SK-N-SH treated with all-trans-retinoic acid at 6 μM for 48 hours (cell line): ENCODE data around the gene RPS6KA4.
A peak's percentile ranks its signal among the peaks of the same experiment; 100 is the strongest.

Experiments used
- ATAC-seq: fragments of 200-7000 bp; cut with Tn5 transposase; 3 replicates; pipeline ENCODE4 v1.9.1; 2020; ENCODE audit warnings: mild to moderate bottlenecking, moderate library complexity
- ARNTL ChIP-seq: fragments of 450-650 bp; formaldehyde crosslinking; IDR thresholded peaks from 2 replicates; pipeline ENCODE4 v1.5.0; 2020; ENCODE audit warnings: low read depth, mild to moderate bottlenecking, moderate library complexity, borderline replicate concordance
- BACH2 ChIP-seq: fragments of 250-450 bp; sonication (Bioruptor Pico); IDR thresholded peaks from 2 replicates; pipeline ENCODE4 v1.9.0; 2021; ENCODE audit warnings: mild to moderate bottlenecking, borderline replicate concordance
- CSDC2 ChIP-seq: fragments of 250-450 bp; sonication (Bioruptor Pico); IDR thresholded peaks from 2 replicates; pipeline ENCODE4 v1.5.0; 2020; ENCODE audit warnings: mild to moderate bottlenecking, moderate library complexity
- GLIS3 ChIP-seq: fragments of 250-450 bp; sonication (Bioruptor Pico); IDR thresholded peaks from 2 replicates; pipeline ENCODE4 v1.5.0; 2020; ENCODE audit warnings: mild to moderate bottlenecking, moderate library complexity
- OSR1 ChIP-seq: fragments of 250-450 bp; sonication (Bioruptor Pico); IDR thresholded peaks from 2 replicates; pipeline ENCODE4 v1.8.0; 2022; ENCODE audit warnings: moderate library complexity, mild to moderate bottlenecking, inconsistent platforms
- SNAI2 ChIP-seq: fragments of 250-450 bp; sonication (Bioruptor Pico); IDR thresholded peaks from 2 replicates; pipeline ENCODE4 v1.5.0; 2020; ENCODE audit warnings: mild to moderate bottlenecking, moderate library complexity
- TCF4 ChIP-seq: fragments of 250-450 bp; sonication (Bioruptor Pico); IDR thresholded peaks from 2 replicates; pipeline ENCODE4 v1.8.0; 2021; ENCODE audit warnings: mild to moderate bottlenecking, moderate library complexity, borderline replicate concordance
- TOX ChIP-seq: fragments of 250-450 bp; sonication (Bioruptor Pico); IDR thresholded peaks from 2 replicates; pipeline ENCODE4 v1.8.0; 2021; ENCODE audit warnings: mild to moderate bottlenecking, moderate library complexity, borderline replicate concordance
- ZC3H10 ChIP-seq: fragments of 250-450 bp; sonication (Bioruptor Pico); IDR thresholded peaks from 2 replicates; pipeline ENCODE4 v1.5.1; 2021; ENCODE audit warnings: mild to moderate bottlenecking, moderate library complexity
- ZFP3 ChIP-seq: fragments of 250-450 bp; sonication (Bioruptor Pico); IDR thresholded peaks from 2 replicates; pipeline ENCODE4 v1.5.0; 2020; ENCODE audit warnings: mild to moderate bottlenecking, moderate library complexity
- ZFP30 ChIP-seq: fragments of 450-650 bp; formaldehyde crosslinking; IDR thresholded peaks from 2 replicates; pipeline ENCODE4 v1.5.0; 2022; ENCODE audit warnings: mild to moderate bottlenecking, moderate library complexity
- ZNF565 ChIP-seq: fragments of 450-650 bp; formaldehyde crosslinking; conservative IDR thresholded peaks from 2 replicates; pipeline ENCODE4 v1.5.0; 2020; ENCODE audit warnings: low read depth, mild to moderate bottlenecking, moderate library complexity
- ZNF70 ChIP-seq: fragments of 450-650 bp; formaldehyde crosslinking; IDR thresholded peaks from 2 replicates; pipeline ENCODE4 v1.5.0; 2020; ENCODE audit warnings: mild to moderate bottlenecking, moderate library complexity
- TF ChIP-seq, protein P1 (sequence below): fragments of 250-450 bp; sonication (Bioruptor Pico); IDR thresholded peaks from 2 replicates; pipeline ENCODE4 v1.8.0; 2020; ENCODE audit warnings: mild to moderate bottlenecking, moderate library complexity, borderline replicate concordance
- TF ChIP-seq, protein P2 (sequence below): fragments of 250-450 bp; sonication (Bioruptor Pico); IDR thresholded peaks from 2 replicates; pipeline ENCODE4 v1.5.1; 2021; ENCODE audit warnings: mild to moderate bottlenecking, moderate library complexity
- TF ChIP-seq, protein P3 (sequence below): fragments of 250-450 bp; sonication (Bioruptor Pico); IDR thresholded peaks from 2 replicates; pipeline ENCODE4 v1.8.0; 2021; ENCODE audit warnings: low read depth, mild to moderate bottlenecking, moderate library complexity, borderline replicate concordance
- TF ChIP-seq, protein P4 (sequence below): fragments of 250-450 bp; sonication (Bioruptor Pico); IDR thresholded peaks from 2 replicates; pipeline ENCODE4 v1.5.1; 2020; ENCODE audit warnings: low read depth, mild to moderate bottlenecking, moderate library complexity

Gene RPS6KA4

DNA sequence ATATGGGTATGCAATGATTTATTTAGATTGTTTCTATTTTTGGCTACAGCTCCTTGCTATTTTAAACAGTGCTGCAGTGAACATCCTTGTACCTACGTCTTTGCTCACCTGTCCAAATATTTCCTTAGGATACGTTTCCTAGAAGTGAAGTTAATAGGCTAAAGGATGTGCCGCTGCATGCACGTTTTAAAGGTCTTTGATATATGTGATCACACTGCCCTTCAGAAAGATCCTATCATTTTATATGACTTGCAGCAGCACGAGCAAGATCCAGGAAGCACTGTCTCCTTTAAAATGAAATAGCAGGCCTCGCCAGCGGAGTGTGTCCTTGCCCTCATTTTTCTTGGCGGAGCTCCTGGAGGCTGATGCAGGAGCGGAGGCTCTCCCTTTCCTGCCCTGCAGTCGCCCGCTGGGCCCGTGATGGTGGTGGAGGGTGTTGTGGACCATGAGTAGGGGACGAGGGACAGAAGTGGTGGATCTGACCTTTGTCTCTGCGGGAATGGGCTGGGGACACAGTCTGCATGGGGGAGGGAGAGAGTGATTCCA lies 19.4 kb downstream of the RPS6KA4 start:
- TF ChIP-seq ARNTL (CRISPR knock-in tag) (no peak), ZNF70 (CRISPR knock-in tag) (no peak), ZC3H10 (CRISPR knock-in tag) (no peak), ZFP30 (CRISPR knock-in tag) (no peak), CSDC2 (CRISPR knock-in tag) (no peak), ZNF565 (CRISPR knock-in tag) (no peak)
- TF ChIP-seq, protein P1, sequence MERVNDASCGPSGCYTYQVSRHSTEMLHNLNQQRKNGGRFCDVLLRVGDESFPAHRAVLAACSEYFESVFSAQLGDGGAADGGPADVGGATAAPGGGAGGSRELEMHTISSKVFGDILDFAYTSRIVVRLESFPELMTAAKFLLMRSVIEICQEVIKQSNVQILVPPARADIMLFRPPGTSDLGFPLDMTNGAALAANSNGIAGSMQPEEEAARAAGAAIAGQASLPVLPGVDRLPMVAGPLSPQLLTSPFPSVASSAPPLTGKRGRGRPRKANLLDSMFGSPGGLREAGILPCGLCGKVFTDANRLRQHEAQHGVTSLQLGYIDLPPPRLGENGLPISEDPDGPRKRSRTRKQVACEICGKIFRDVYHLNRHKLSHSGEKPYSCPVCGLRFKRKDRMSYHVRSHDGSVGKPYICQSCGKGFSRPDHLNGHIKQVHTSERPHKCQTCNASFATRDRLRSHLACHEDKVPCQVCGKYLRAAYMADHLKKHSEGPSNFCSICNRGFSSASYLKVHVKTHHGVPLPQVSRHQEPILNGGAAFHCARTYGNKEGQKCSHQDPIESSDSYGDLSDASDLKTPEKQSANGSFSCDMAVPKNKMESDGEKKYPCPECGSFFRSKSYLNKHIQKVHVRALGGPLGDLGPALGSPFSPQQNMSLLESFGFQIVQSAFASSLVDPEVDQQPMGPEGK (CRISPR knock-in tag), result no peak
- ATAC-seq, result no peak

DNA sequence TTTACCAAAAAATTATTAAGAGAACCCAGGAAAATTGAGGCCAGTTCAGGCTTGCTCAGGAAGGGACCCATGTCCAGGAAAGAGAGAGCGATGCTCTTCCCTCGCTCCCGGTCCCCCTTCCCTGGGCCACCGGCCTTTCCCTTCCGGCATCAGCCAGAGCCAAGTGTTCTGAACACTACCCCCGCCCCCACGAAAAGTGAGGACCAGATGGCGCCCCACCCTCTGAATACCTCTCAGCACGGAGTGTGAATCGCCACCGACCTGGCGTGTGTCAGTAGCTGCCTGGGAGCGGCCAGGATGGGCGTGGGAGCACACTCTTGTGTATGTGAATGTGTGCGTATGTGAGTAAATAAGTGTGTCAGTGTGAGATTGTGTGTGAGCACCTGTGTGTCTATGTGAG lies 20.2 kb downstream of the RPS6KA4 start:
- no peak for ATAC-seq
- TF ChIP-seq GLIS3, result no peak
- no peak for TF ChIP-seq TOX (CRISPR knock-in tag)
- TF ChIP-seq, all 23 proteins: peak for 0

DNA sequence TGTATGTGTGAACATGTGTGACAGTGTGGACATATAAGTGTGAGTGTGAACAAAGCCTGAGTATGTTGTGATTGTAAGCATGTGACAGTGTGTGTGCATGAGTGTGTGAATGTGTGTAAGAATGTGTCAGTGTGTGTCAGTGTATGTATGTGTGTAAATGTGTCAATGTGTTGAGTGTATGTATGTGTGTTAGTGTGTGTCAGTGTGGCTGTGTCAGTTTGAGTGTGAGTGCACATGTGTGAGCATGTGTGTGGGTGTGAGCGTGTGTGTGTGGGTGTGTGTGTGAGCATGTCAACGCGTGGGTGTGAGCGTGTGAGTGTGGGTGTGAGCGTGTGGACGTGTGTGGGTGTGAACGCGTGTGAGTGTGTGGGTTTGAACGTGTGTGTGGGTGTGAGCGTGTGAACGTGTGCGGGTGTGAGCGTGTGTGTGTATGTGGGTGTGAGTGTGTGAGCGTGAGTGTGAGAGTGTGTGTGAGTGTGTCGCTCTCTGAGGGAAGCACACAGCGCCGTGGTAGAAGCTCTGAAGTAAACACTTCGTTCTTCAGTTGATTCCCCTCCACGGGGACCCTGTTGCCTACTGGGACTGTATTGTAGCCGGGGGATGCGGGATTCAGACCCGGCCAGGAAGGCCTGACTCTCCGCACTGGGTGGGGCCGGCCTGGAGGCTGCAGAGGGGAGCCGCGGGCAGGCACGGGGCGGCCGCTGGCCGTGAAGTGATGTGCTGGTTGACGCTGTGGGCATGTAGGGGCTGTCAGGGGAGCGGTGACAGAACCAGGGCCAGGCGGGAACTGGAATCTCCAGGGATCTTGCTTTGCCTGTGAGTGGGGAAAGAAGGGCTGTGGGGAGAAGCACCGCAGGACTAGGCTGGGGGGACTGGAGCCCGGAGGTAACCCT lies 21.1 kb downstream of the RPS6KA4 start:
- TF ChIP-seq, protein P1 (CRISPR knock-in tag), result no peak
- TF ChIP-seq, protein P2, sequence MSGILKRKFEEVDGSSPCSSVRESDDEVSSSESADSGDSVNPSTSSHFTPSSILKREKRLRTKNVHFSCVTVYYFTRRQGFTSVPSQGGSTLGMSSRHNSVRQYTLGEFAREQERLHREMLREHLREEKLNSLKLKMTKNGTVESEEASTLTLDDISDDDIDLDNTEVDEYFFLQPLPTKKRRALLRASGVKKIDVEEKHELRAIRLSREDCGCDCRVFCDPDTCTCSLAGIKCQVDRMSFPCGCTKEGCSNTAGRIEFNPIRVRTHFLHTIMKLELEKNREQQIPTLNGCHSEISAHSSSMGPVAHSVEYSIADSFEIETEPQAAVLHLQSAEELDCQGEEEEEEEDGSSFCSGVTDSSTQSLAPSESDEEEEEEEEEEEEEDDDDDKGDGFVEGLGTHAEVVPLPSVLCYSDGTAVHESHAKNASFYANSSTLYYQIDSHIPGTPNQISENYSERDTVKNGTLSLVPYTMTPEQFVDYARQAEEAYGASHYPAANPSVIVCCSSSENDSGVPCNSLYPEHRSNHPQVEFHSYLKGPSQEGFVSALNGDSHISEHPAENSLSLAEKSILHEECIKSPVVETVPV (CRISPR knock-in tag), result no peak
- no peak for TF ChIP-seq TCF4 (CRISPR knock-in tag)
- peak; percentile 20; the same call in 2 of the 3 replicates for ATAC-seq

DNA sequence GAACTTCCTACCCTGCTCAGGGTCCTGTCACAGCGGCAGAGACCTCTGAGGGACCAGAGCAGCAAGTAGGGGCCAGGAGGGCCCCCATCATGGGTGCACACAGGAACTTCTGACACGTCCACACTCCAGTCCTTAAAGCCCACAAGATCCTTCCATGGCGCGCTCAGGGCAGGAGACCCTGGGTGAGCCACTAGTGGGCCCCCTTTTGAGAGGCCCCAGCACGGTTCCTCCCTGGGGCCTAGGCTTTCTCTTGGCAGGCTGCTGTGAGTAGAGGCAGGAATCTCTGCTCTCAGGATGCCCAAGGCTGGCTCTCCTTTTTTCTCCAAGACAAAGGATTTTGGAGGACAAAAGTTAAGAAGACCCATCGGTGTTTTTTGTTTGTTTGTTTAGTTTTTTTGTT lies 22.4 kb downstream of the RPS6KA4 start:
- TF ChIP-seq BACH2 (no peak), ZNF70 (CRISPR knock-in tag) (no peak), GLIS3 (no peak), OSR1 (CRISPR knock-in tag) (no peak), ZFP30 (CRISPR knock-in tag) (no peak), SNAI2 (CRISPR knock-in tag) (no peak), CSDC2 (CRISPR knock-in tag) (no peak), ZFP3 (no peak), ZC3H10 (CRISPR knock-in tag) (no peak), ZNF565 (CRISPR knock-in tag) (no peak)
- TF ChIP-seq, protein P1 (CRISPR knock-in tag), result no peak
- TF ChIP-seq, protein P3, sequence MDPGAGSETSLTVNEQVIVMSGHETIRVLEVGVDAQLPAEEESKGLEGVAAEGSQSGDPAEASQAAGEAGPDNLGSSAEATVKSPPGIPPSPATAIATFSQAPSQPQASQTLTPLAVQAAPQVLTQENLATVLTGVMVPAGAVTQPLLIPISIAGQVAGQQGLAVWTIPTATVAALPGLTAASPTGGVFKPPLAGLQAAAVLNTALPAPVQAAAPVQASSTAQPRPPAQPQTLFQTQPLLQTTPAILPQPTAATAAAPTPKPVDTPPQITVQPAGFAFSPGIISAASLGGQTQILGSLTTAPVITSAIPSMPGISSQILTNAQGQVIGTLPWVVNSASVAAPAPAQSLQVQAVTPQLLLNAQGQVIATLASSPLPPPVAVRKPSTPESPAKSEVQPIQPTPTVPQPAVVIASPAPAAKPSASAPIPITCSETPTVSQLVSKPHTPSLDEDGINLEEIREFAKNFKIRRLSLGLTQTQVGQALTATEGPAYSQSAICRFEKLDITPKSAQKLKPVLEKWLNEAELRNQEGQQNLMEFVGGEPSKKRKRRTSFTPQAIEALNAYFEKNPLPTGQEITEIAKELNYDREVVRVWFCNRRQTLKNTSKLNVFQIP, result no peak
- TF ChIP-seq, protein P2 (CRISPR knock-in tag), result no peak
- TF ChIP-seq, protein P4, sequence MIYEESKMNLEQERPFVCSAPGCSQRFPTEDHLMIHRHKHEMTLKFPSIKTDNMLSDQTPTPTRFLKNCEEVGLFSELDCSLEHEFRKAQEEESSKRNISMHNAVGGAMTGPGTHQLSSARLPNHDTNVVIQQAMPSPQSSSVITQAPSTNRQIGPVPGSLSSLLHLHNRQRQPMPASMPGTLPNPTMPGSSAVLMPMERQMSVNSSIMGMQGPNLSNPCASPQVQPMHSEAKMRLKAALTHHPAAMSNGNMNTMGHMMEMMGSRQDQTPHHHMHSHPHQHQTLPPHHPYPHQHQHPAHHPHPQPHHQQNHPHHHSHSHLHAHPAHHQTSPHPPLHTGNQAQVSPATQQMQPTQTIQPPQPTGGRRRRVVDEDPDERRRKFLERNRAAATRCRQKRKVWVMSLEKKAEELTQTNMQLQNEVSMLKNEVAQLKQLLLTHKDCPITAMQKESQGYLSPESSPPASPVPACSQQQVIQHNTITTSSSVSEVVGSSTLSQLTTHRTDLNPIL (CRISPR knock-in tag), result no peak
- no peak for ATAC-seq
